HG03135 (cell line): ENCODE data around the gene TANGO2.
A peak's percentile ranks its signal among the peaks of the same experiment; 100 is the strongest.

Source experiments
- ATAC-seq: cut with Tn5 transposase; IDR thresholded peaks from one replicate; pipeline ENCODE4 v1.9.1; 2021; ENCODE audit warnings: mild to moderate bottlenecking, moderate library complexity; ENCODE audit not compliant: unreplicated experiment

The TANGO2 gene

DNA sequence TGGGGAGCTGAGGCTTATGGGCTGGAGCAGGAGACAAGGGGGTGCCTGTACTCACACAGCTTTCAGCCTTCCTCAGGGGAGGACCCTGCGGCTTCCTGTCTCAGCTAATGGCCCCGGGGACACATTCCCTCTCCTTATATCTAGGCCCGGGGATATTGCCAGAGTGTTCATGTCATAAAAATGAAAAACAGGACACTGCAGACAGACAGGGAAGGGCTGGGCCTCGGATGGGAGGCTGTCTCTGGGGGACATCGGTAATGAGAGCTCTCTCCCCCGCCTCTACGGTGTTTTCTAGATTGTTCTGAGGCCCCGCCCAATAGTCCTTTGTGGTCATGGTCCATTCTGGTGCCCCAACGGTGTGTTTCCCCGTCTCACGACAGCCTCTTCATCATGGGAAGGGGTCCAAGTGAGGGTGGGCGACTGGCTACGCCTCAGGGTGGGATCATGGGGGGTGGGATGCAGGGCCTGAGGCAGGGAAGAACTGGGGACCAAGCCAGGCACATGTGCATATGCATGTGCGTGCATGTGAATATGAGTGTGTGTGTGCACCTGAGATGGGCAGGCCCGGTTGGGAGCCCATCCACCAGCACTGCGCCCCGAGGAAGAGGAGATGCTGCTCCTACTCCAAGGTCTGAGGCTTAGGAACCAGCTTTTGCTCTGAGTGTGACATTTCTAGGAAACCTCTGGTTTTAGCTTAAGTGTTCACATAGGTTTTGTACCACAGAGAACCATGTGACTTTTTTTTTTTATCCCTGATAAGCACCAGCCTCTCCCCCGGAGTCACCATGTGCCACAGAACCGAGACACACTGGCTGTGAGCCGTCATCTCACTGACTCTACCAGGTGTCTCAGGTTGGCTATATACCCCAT is 9.6 kb upstream of the TANGO2 start:
- ATAC-seq = no peak

GRCh38 chr22:20011993-20012740 is 8.7 kb upstream of the TANGO2 start:
- ATAC-seq = no peak

DNA sequence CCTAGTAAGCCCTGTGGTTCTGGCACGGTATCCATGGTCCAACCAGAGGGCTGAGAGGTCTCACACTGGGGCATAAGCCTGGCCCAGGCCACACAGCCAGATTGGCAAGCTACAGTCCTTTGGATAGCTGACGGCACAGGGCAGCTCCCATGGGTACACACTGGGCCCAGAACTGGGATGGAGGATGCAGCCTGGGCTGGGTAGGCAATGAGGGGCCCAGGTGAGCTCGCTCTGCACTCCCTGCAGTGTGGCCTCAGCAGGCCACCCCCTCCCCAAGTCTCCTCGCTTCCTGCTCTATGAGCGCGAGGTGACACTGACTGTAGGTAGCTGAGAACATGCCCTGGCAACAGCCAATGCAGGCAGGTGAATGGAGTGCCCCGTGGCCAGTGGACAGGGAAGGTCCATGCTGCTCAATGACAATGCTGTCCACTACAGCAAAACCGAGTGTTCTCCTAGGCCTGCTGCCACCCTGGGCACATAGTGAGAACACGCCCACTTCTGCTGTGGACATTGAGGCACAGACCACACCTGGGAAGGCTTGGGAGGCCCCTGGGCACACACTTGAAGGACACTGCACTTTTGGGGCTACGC is 8.1 kb upstream of the TANGO2 start:
- no peak for ATAC-seq

- ATAC-seq = no peak
These were observed 7.5 kb upstream of the TANGO2 start for GRCh38 chr22:20013382-20013871.

DNA sequence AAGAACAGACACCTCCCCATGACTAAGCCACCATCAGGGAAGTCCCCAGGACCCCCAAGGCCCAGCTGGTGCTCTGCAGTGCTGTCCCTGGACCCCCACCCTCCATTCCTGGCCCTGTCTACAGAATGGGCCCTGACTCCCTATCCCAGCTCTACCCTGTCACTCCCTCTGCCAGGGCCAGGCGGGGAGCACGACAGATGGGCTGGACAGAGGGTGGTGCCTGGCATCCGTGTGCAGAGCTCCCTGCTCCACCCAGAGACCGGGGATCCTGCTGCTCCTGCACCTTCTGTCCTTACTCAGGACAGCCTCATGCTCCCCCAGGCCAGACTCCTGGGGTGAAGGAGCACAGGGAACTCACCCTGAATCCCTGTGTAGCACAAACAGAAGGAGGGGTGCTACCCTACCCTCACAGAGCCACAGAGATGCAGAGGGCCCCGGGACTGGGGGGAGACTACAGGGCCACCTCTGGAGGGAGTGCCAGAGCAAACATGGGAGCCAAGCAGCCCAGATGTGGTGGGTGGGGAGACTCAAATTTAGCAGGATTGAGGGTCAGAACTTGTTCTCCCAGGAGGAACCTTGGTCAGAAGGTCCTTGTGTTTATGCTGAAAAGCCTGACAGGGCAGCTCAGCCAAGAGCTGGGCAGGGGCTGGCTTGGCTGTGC is 6.3 kb upstream of the TANGO2 start:
- ATAC-seq = no peak

- no peak for ATAC-seq
These were observed 5.7 kb upstream of the TANGO2 start for GRCh38 chr22:20015187-20015625.

DNA sequence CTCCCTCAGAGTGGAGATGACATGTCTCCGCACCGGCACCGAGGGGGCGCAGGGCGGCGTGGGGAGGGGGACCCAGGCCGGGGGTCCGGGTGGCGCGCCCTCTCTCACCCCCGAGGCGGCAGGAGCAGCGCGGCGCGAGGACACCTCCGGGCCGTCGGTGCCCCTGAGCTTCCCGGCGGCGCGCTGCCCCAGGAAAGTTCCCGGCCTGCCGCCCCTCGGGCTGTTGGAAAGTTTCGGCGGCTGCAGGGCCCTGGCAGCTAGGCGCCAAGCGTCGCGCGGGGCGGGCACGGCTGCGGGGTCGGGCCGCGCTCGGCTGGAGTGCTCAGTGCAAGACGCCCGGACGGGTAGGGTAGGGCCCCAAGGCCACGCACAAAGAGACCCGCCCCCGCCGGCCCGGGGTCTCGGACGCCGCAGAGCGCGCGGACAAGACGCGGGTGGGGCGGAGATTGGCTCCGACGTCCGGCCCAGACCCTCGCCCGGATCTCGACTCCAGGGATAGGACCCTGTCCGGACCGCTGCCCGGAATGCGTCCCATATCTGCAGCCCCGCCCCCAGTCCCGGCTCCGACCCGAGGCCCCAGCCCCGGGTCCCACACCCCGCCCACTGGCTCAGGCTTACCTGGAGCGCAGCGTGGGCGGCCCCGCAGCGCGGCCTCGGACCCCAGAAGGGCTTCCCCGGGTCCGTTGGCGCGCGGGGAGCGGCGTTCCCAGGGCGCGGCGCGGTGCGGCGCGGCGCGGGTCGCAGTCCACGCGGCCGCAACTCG is 4.8 kb upstream of the TANGO2 start:
- no peak for ATAC-seq

GRCh38 chr22:20016734-20017621 is 3.9 kb upstream of the TANGO2 start, which contains the start of gene ARVCF:
ARVCF (minus strand) TSS chr22:20016823; CDS start chr22:19990794, 26,029 bp downstream.
- ATAC-seq = peak; percentile 51

- ATAC-seq = no peak
These were observed 3.3 kb upstream of the TANGO2 start for GRCh38 chr22:20017622-20017958.

GRCh38 chr22:20018001-20018400 is 2.9 kb upstream of the TANGO2 start:
- no peak for ATAC-seq

DNA sequence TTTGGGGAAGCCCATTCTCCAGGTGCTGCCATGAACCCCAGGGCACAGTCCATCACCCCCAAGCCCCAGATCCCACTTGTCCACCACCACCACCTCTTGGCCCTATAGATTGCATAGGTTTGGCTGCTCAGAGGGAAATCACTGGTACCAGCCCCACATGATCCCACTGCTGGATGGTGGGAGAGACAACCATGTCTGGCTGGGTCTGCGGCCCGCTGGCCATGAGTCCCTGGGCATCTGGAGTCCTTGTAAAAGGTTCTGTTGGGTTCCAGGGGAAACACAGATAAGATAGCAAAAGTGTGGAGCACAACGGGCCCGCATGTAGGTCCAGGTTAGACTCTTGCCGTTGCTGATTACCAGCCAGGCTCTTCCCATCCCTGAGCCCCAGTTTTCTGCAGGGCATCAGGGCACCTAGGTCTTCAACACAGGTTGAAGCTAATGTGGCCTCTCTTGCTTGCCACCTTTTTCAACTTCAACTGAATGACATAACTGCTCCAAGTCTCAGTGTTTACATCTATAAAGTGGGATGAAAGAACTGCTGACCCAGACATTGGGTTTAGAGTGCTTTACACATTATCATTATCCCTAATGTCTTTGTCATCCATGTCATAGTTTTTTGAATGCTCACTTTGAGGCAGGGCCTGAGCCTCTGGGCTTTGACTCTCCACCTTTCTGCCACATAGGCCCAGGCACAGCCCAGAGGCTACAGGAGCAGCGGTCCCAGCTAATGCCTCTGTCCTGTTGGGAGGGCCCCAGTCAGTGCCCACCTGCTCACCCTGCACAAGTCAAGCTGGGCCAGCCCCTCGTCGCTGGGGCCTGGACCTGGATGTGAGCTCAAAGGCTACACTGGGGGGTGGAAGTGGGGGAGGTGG is 1.0 kb upstream of the TANGO2 start:
- no peak for ATAC-seq

GRCh38 chr22:20021196-20022181 is 579 bp downstream of the TANGO2 start:
- ATAC-seq = no peak

DNA sequence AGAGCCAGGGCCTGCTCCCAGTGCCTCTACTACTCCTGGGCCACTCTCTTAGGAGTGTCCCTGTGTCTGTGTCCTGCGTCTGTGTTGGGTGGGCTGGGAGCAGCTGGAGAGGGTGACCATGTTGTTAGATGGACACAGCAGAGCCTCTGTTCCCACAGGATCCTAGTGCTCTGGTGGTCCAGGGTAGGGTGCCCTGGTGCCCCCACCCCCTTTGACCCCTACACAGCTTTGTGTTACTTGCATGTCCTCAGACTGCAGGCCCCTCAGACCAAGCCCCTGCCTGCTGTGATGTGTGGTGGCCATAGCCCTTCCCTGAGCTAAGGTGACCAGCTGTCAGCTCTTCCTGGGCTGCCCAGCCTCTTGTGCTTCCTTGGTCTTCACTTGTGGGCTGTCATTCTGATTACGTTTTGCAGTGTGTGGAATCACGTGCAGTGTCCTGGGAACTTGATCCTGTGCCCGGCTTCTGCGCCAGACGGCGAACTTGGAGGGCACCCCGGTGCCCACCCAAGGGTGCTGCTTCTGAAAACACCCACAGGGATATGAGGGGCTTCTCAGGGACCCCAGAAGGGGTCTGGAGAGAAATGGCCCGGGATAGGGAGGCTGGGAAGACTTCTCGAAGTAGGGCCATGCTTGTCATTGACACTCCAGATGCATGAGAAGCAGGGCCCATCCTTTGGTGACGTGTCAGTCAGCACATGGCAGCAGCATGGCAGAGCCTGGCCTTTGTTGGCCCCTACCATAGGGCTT is 1.5 kb downstream of the TANGO2 start:
- no peak for ATAC-seq

GRCh38 chr22:20022978-20023613 is 2.2 kb downstream of the TANGO2 start:
- no peak for ATAC-seq

DNA sequence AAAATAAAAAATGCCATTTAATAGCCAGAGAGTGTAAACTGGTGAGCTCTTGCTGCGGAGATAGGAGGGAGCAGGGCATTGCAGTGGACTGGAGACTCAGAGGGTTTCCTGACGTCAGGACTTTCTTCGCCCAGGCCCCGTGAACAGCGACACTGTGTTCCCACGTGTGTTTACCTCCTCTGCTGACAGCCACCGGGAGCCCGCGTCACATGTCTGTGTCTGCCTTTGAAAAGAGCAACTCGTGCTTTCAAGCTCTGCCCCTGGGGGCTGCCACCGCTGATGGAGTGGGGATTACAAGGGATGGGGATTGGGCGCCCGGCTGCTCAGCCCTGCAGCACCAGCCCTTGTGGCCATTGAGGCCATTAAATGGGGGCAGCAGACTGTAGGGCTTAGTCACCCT is 3.3 kb downstream of the TANGO2 start:
- ATAC-seq = no peak
